ENCODE results near the gene FGD2.

The FGD2 gene

GRCh38 chr6:36975231-36976006 lies 30.0 kb upstream of the FGD2 start:
- no peak for DNase-seq (ENCODE audit: low read depth, low spot score)
- H3K27ac ChIP-seq = no peak overlapping the region
- H3K9ac ChIP-seq (ENCODE audit: insufficient read length) = no peak overlapping the region
- no peak for TF ChIP-seq FOXP2 (optimal IDR thresholded peaks at IDR 0.05; ENCODE audit: control extremely low read depth, extremely low read length, insufficient read depth)
- TF ChIP-seq EZH2 (IDR thresholded peaks at IDR 0.05) = no peak
- no peak for TF ChIP-seq POLR2AphosphoS5 (IDR thresholded peaks at IDR 0.05; ENCODE audit: borderline replicate concordance, low read depth, low read length)
- no peaks in the 10 kb centered on the region for H3K9me3 ChIP-seq (ENCODE audit: low read depth, low read length)
- no peak overlapping the region for H3K4me3 ChIP-seq
- peaks cover 88% of the 10 kb centered on the region for H3K36me3 ChIP-seq (ENCODE audit: insufficient read depth, low read length)

GRCh38 chr6:36976007-36976264 lies 29.5 kb upstream of the FGD2 start:
- no peak overlapping the region for H3K4me3 ChIP-seq
- no peak overlapping the region for H3K27ac ChIP-seq
- TF ChIP-seq POLR2AphosphoS5 (IDR thresholded peaks at IDR 0.05; ENCODE audit: borderline replicate concordance, low read depth, low read length) (no peak), EZH2 (IDR thresholded peaks at IDR 0.05) (no peak), FOXP2 (optimal IDR thresholded peaks at IDR 0.05; ENCODE audit: control extremely low read depth, extremely low read length, insufficient read depth) (no peak)
- H3K36me3 ChIP-seq (ENCODE audit: insufficient read depth, low read length) = peaks cover 87% of the 10 kb centered on the region
- no peak for DNase-seq (ENCODE audit: low read depth, low spot score)
- H3K9ac ChIP-seq (ENCODE audit: insufficient read length) = no peak overlapping the region
- H3K9me3 ChIP-seq (ENCODE audit: low read depth, low read length) = no peaks in the 10 kb centered on the region

- no peaks in the 10 kb centered on the region for H3K9me3 ChIP-seq (ENCODE audit: low read depth, low read length)
- no peak overlapping the region for H3K4me3 ChIP-seq
- H3K27ac ChIP-seq = no peak overlapping the region
- DNase-seq (ENCODE audit: low read depth, low spot score) = no peak
- TF ChIP-seq POLR2AphosphoS5 (IDR thresholded peaks at IDR 0.05; ENCODE audit: borderline replicate concordance, low read depth, low read length) = no peak
- no peak for TF ChIP-seq FOXP2 (optimal IDR thresholded peaks at IDR 0.05; ENCODE audit: control extremely low read depth, extremely low read length, insufficient read depth)
- no peak for TF ChIP-seq EZH2 (IDR thresholded peaks at IDR 0.05)
- peaks cover 81% of the 10 kb centered on the region for H3K36me3 ChIP-seq (ENCODE audit: insufficient read depth, low read length)
- H3K9ac ChIP-seq (ENCODE audit: insufficient read length) = no peak overlapping the region
These were observed 28.9 kb upstream of the FGD2 start for GRCh38 chr6:36976509-36976908.

GRCh38 chr6:36976931-36977330 lies 28.5 kb upstream of the FGD2 start:
- no peak overlapping the region for H3K4me3 ChIP-seq
- no peaks in the 10 kb centered on the region for H3K9me3 ChIP-seq (ENCODE audit: low read depth, low read length)
- H3K36me3 ChIP-seq (ENCODE audit: insufficient read depth, low read length) = peaks cover 77% of the 10 kb centered on the region
- no peak overlapping the region for H3K27ac ChIP-seq
- no peak for TF ChIP-seq EZH2 (IDR thresholded peaks at IDR 0.05)
- TF ChIP-seq POLR2AphosphoS5 (IDR thresholded peaks at IDR 0.05; ENCODE audit: borderline replicate concordance, low read depth, low read length) = no peak
- no peak for TF ChIP-seq FOXP2 (optimal IDR thresholded peaks at IDR 0.05; ENCODE audit: control extremely low read depth, extremely low read length, insufficient read depth)
- no peak overlapping the region for H3K9ac ChIP-seq (ENCODE audit: insufficient read length)
- DNase-seq (ENCODE audit: low read depth, low spot score) = no peak

- peaks cover 71% of the 10 kb centered on the region for H3K36me3 ChIP-seq (ENCODE audit: insufficient read depth, low read length)
- no peak overlapping the region for H3K4me3 ChIP-seq
- no peaks in the 10 kb centered on the region for H3K9me3 ChIP-seq (ENCODE audit: low read depth, low read length)
- no peak for DNase-seq (ENCODE audit: low read depth, low spot score)
- TF ChIP-seq POLR2AphosphoS5 (IDR thresholded peaks at IDR 0.05; ENCODE audit: borderline replicate concordance, low read depth, low read length) = no peak
- TF ChIP-seq EZH2 (IDR thresholded peaks at IDR 0.05) = no peak
- TF ChIP-seq FOXP2 (optimal IDR thresholded peaks at IDR 0.05; ENCODE audit: control extremely low read depth, extremely low read length, insufficient read depth) = no peak
- H3K27ac ChIP-seq = no peak overlapping the region
- H3K9ac ChIP-seq (ENCODE audit: insufficient read length) = no peak overlapping the region
These were observed 27.9 kb upstream of the FGD2 start for GRCh38 chr6:36977470-36977941.

- Histone ChIP-seq H3K4me3 (no peak overlapping the region), H3K9ac (ENCODE audit: insufficient read length) (no peak overlapping the region), H3K9me3 (ENCODE audit: low read depth, low read length) (no peaks in the 10 kb centered on the region), H3K27ac (no peak overlapping the region), H3K36me3 (ENCODE audit: insufficient read depth, low read length) (peaks cover 61% of the 10 kb centered on the region)
- no peak for DNase-seq (ENCODE audit: low read depth, low spot score)
- TF ChIP-seq POLR2AphosphoS5 (IDR thresholded peaks at IDR 0.05; ENCODE audit: borderline replicate concordance, low read depth, low read length) = no peak
- TF ChIP-seq FOXP2 (optimal IDR thresholded peaks at IDR 0.05; ENCODE audit: control extremely low read depth, extremely low read length, insufficient read depth) = no peak
- TF ChIP-seq EZH2 (IDR thresholded peaks at IDR 0.05) = no peak
These were observed 26.8 kb upstream of the FGD2 start for GRCh38 chr6:36978421-36979346.

GRCh38 chr6:36979347-36979742 lies 26.1 kb upstream of the FGD2 start:
- DNase-seq (ENCODE audit: low read depth, low spot score) = no peak
- no peaks in the 10 kb centered on the region for H3K9me3 ChIP-seq (ENCODE audit: low read depth, low read length)
- H3K27ac ChIP-seq = no peak overlapping the region
- H3K9ac ChIP-seq (ENCODE audit: insufficient read length) = no peak overlapping the region
- peaks cover 54% of the 10 kb centered on the region for H3K36me3 ChIP-seq (ENCODE audit: insufficient read depth, low read length)
- H3K4me3 ChIP-seq = no peak overlapping the region
- TF ChIP-seq POLR2AphosphoS5 (IDR thresholded peaks at IDR 0.05; ENCODE audit: borderline replicate concordance, low read depth, low read length) (no peak), EZH2 (IDR thresholded peaks at IDR 0.05) (no peak), FOXP2 (optimal IDR thresholded peaks at IDR 0.05; ENCODE audit: control extremely low read depth, extremely low read length, insufficient read depth) (no peak)

GRCh38 chr6:36980129-36980528 lies 25.3 kb upstream of the FGD2 start:
- Histone ChIP-seq H3K9me3 (ENCODE audit: low read depth, low read length) (no peaks in the 10 kb centered on the region), H3K9ac (ENCODE audit: insufficient read length) (no peak overlapping the region), H3K4me3 (no peak overlapping the region), H3K27ac (no peak overlapping the region), H3K36me3 (ENCODE audit: insufficient read depth, low read length) (peaks cover 47% of the 10 kb centered on the region)
- no peak for DNase-seq (ENCODE audit: low read depth, low spot score)
- no peak for TF ChIP-seq EZH2 (IDR thresholded peaks at IDR 0.05)
- TF ChIP-seq FOXP2 (optimal IDR thresholded peaks at IDR 0.05; ENCODE audit: control extremely low read depth, extremely low read length, insufficient read depth) = no peak
- no peak for TF ChIP-seq POLR2AphosphoS5 (IDR thresholded peaks at IDR 0.05; ENCODE audit: borderline replicate concordance, low read depth, low read length)

Measured in SK-N-MC (cell line).